Naive thymus-derived CD4-positive, alpha-beta T cell (primary cell): ENCODE measurements around the gene ATXN7L1. TPM values are rescaled to one million over a fixed set of nuclear protein-coding genes. Genes with fewer than 3 reads are reported as not detected.

Source experiments
- ATAC-seq: fragments of 150-1000 bp; cut with Tn5 transposase; 2 replicates; pipeline ENCODE4 v1.10.0; 2021; ENCODE audit warnings: mild to moderate bottlenecking, moderate library complexity
- CTCF ChIA-PET: fragments of 350-600 bp; sonication (Branson Sonifier 250); formaldehyde crosslinking; loops from one replicate; lab custom pipeline; 2021; ENCODE audit warnings: antibody characterized with exemption; lab: Charles Lee
- POLR2A ChIA-PET: fragments of 350-600 bp; sonication (Branson Sonifier 250); formaldehyde crosslinking; loops from one replicate; lab custom pipeline; 2021; ENCODE audit warnings: antibody characterized with exemption, inconsistent platforms; lab: Charles Lee
- DNase-seq, 9 donors: peaks; one replicate each; pipeline versions ENCODE4 v3.0.0 to v3.0.0-alpha.2; 2020 to 2022; ENCODE audit warnings: mixed read lengths in 1 of 9
- H3K27ac ChIP-seq: one replicate; pipeline ENCODE4 v1.7.0; 2013; ENCODE audit warnings: mild to moderate bottlenecking, low read depth, low read length, moderate library complexity
- H3K27me3 ChIP-seq, 2 donors: one replicate each; pipeline ENCODE4 v1.7.0; 2013; ENCODE audit warnings: low read length in 2 of 2, mild to moderate bottlenecking in 2 of 2, moderate library complexity in 2 of 2; ENCODE audit not compliant: control insufficient read depth in 2 of 2, insufficient read depth in 2 of 2
- H3K36me3 ChIP-seq, 3 experiments: 1 replicate in 2 of 3; 2 replicates in 1 of 3; pipeline ENCODE4 v1.7.0; 2013; ENCODE audit warnings: low read length in 3 of 3, mild to moderate bottlenecking in 3 of 3, moderate library complexity in 1 of 3; ENCODE audit not compliant: insufficient read depth in 3 of 3, control insufficient read depth in 2 of 3
- H3K4me1 ChIP-seq, 2 donors: one replicate each; pipeline ENCODE4 v1.7.0; 2013; ENCODE audit warnings: low read length in 2 of 2, mild to moderate bottlenecking in 2 of 2, moderate library complexity in 1 of 2; ENCODE audit not compliant: control insufficient read depth in 2 of 2, insufficient read depth in 2 of 2
- H3K4me3 ChIP-seq: 2 replicates; pipeline ENCODE4 v1.7.0; 2013; ENCODE audit warnings: mild to moderate bottlenecking, low read length
- H3K9me3 ChIP-seq, 3 experiments: 1 replicate in 2 of 3; 2 replicates in 1 of 3; pipeline ENCODE4 v1.7.0; 2013; ENCODE audit warnings: low read length in 3 of 3; ENCODE audit not compliant: control insufficient read depth in 2 of 3
- H3K27ac Mint-ChIP-seq, 9 donors: one replicate each; pipeline ENCODE4 v1.8.0; 2020 to 2022; ENCODE audit warnings: mixed read lengths in 9 of 9, mild to moderate bottlenecking in 8 of 9, moderate library complexity in 5 of 9, inconsistent platforms in 2 of 9
- H3K27me3 Mint-ChIP-seq, 5 donors: one replicate each; pipeline ENCODE4 v1.8.0; 2021 to 2022; ENCODE audit warnings: mixed read lengths in 5 of 5, mild to moderate bottlenecking in 1 of 5
- H3K36me3 Mint-ChIP-seq, 5 donors: one replicate each; pipeline ENCODE4 v1.8.0; 2020 to 2022; ENCODE audit warnings: mixed read lengths in 5 of 5, mild to moderate bottlenecking in 3 of 5, inconsistent platforms in 1 of 5
- H3K4me1 Mint-ChIP-seq, 7 donors: one replicate each; pipeline ENCODE4 v1.8.0; 2020 to 2022; ENCODE audit warnings: mixed read lengths in 7 of 7, mild to moderate bottlenecking in 3 of 7, inconsistent platforms in 1 of 7
- H3K4me3 Mint-ChIP-seq, 10 donors: one replicate each; pipeline ENCODE4 v1.8.0; 2020 to 2022; ENCODE audit warnings: mild to moderate bottlenecking in 10 of 10, mixed read lengths in 10 of 10, moderate library complexity in 6 of 10, inconsistent platforms in 2 of 10
- H3K9me3 Mint-ChIP-seq, 11 donors: one replicate each; pipeline ENCODE4 v1.8.0; 2020 to 2022; ENCODE audit warnings: mixed read lengths in 11 of 11, mild to moderate bottlenecking in 4 of 11, inconsistent platforms in 1 of 11, moderate library complexity in 1 of 11
- intact Hi-C, 2 donors: fragments of 100-400 bp; cut with micrococcal nuclease; formaldehyde crosslinking; loops; one replicate each; pipeline ENCODE4 v1.15.1; 2023
- polyA plus RNA-seq, 2 donors: library from polyadenylated mRNA; unstranded; fragments of 300-500 nt; fragmentation: Illumina TruSeq; gene quantifications; one replicate each; pipeline ENCODE4 v1.2.3, GENCODE V29; 2021
- total RNA-seq, 6 experiments: library from RNA in 5 of 6; stranded (reverse) in 5 of 6; gene quantifications; 1 replicate in 5 of 6; 2 replicates in 1 of 6; pipeline ENCODE4 v1.2.3 and lab custom pipeline; 2021 to 2026

The ATXN7L1 gene
- total and polyA plus RNA-seq, 7 experiments from 2014 or later: 18.5 to 52.4 (median 39.5) TPM

- DNase-seq (no peak), ATAC-seq (no peak)
- Histone ChIP-seq H3K27ac (no peak overlapping the region), H3K27me3 (no peaks in the 10 kb centered on the region), H3K4me1 (no peaks in the 10 kb centered on the region), H3K36me3 (peaks cover 0 to 7% (median 0%) of the 10 kb centered on the region in 3 experiments), H3K4me3 (no peak overlapping the region), H3K9me3 (no peaks in the 10 kb centered on the region)
- Mint-ChIP-seq H3K4me3 (no peak overlapping the region), H3K27ac (peak overlapping the region in 1 of 9 donors; percentile 10), H3K36me3 (peaks cover 4 to 21% (median 17%) of the 10 kb centered on the region in 5 donors), H3K4me1 (peaks cover 0 to 15% (median 11%) of the 10 kb centered on the region in 7 donors), H3K9me3 (peaks cover 0 to 7% (median 2%) of the 10 kb centered on the region in 11 donors), H3K27me3 (peaks cover 0 to 7% (median 0%) of the 10 kb centered on the region in 5 donors)
- ChIA-PET POLR2A (interaction anchor here (0.7 kb wide), 1 partner anchor 88 kb away, joined by 3 read pairs; no protein-coding TSS in a partner anchor), CTCF (interaction anchor here (0.8 kb wide), 1 partner anchor 9 kb away, joined by 3 read pairs; no protein-coding TSS in a partner anchor)
- intact Hi-C loops: no loop called here
These were observed 30.3 kb upstream of the ATXN7L1 start for GRCh38 chr7:105906695-105907094.

- no peak for ATAC-seq
- H3K27me3 ChIP-seq: no peaks in the 10 kb centered on the region
- Mint-ChIP-seq H3K27me3 (peaks cover 0 to 7% (median 0%) of the 10 kb centered on the region in 5 donors), H3K36me3 (peaks cover 2 to 18% (median 13%) of the 10 kb centered on the region in 5 donors), H3K4me3 (no peak overlapping the region), H3K9me3 (peaks cover 0 to 7% (median 1%) of the 10 kb centered on the region in 11 donors), H3K4me1 (peaks cover 0 to 16% (median 11%) of the 10 kb centered on the region in 7 donors), H3K27ac (no peak overlapping the region)
- no peak for DNase-seq
- peaks cover 0 to 5% (median 0%) of the 10 kb centered on the region in 3 experiments for H3K36me3 ChIP-seq
- no peak overlapping the region for H3K4me3 ChIP-seq
- no peak overlapping the region for H3K27ac ChIP-seq
- no peaks in the 10 kb centered on the region for H3K4me1 ChIP-seq
- CTCF ChIA-PET: interaction anchor here (0.6 to 0.8 kb wide), 2 partner anchors 8 to 248 kb away, joined by 3 to 4 read pairs; no protein-coding TSS in a partner anchor
- POLR2A ChIA-PET: interaction anchor here (0.7 to 1.4 kb wide), 3 partner anchors 11 to 121 kb away, joined by 3 to 6 read pairs (median 3); no protein-coding TSS in a partner anchor
- H3K9me3 ChIP-seq: no peaks in the 10 kb centered on the region
- intact Hi-C loops: no loop called here
These were observed 29.6 kb upstream of the ATXN7L1 start for GRCh38 chr7:105905910-105906568.

GRCh38 chr7:105905209-105905909, 29.0 kb upstream of the ATXN7L1 start:
- no peak overlapping the region for H3K27ac ChIP-seq
- peaks cover 0 to 4% (median 0%) of the 10 kb centered on the region in 11 donors for H3K9me3 Mint-ChIP-seq
- no peaks in the 10 kb centered on the region for H3K4me1 ChIP-seq
- peaks cover 0 to 7% (median 0%) of the 10 kb centered on the region in 5 donors for H3K27me3 Mint-ChIP-seq
- CTCF ChIA-PET: interaction anchor here (0.6 to 1.5 kb wide), 3 partner anchors 14 to 249 kb away, joined by 3 to 4 read pairs (median 3); no protein-coding TSS in a partner anchor
- H3K36me3 ChIP-seq: no peaks in the 10 kb centered on the region
- H3K27ac Mint-ChIP-seq: no peak overlapping the region
- H3K4me1 Mint-ChIP-seq: peaks cover 0 to 19% (median 11%) of the 10 kb centered on the region in 7 donors
- no peaks in the 10 kb centered on the region for H3K9me3 ChIP-seq
- no peak for DNase-seq
- H3K36me3 Mint-ChIP-seq: peaks cover 0 to 14% (median 9%) of the 10 kb centered on the region in 5 donors
- H3K4me3 ChIP-seq: no peak overlapping the region
- no peak overlapping the region for H3K4me3 Mint-ChIP-seq
- H3K27me3 ChIP-seq: no peaks in the 10 kb centered on the region
- POLR2A ChIA-PET: interaction anchor here (1.1 to 1.4 kb wide), 2 partner anchors 10 to 122 kb away, joined by 3 to 6 read pairs; no protein-coding TSS in a partner anchor
- intact Hi-C loops: no loop called here
- no peak for ATAC-seq

GRCh38 chr7:105904064-105904463, 27.7 kb upstream of the ATXN7L1 start:
- Mint-ChIP-seq H3K36me3 (peaks cover 0 to 9% (median 4%) of the 10 kb centered on the region in 5 donors), H3K27ac (no peak overlapping the region), H3K9me3 (no peaks in the 10 kb centered on the region), H3K4me3 (no peak overlapping the region), H3K4me1 (peaks cover 0 to 12% (median 0%) of the 10 kb centered on the region in 7 donors), H3K27me3 (peaks cover 0 to 7% (median 0%) of the 10 kb centered on the region in 5 donors)
- Histone ChIP-seq H3K36me3 (no peaks in the 10 kb centered on the region), H3K4me1 (no peaks in the 10 kb centered on the region), H3K27ac (no peak overlapping the region), H3K4me3 (no peak overlapping the region), H3K9me3 (no peaks in the 10 kb centered on the region), H3K27me3 (no peaks in the 10 kb centered on the region)
- CTCF ChIA-PET: interaction anchor here (1.5 kb wide), 1 partner anchor 27 kb away, joined by 3 read pairs; no protein-coding TSS in a partner anchor
- intact Hi-C loops: no loop called here
- POLR2A ChIA-PET: interaction anchor here (0.7 kb wide), 1 partner anchor 178 kb away, joined by 3 read pairs; no protein-coding TSS in a partner anchor
- ATAC-seq (no peak), DNase-seq (no peak)

- CTCF ChIA-PET: interaction anchor here (1.1 kb wide), 1 partner anchor 265 kb away, joined by 3 read pairs; no protein-coding TSS in a partner anchor
- intact Hi-C loops: no loop called here
- H3K27me3 Mint-ChIP-seq: peaks cover 0 to 17% (median 0%) of the 10 kb centered on the region in 5 donors
- DNase-seq (no peak), ATAC-seq (no peak)
- no peaks in the 10 kb centered on the region for H3K27me3 ChIP-seq
- peaks cover 0 to 23% (median 10%) of the 10 kb centered on the region in 7 donors for H3K4me1 Mint-ChIP-seq
- no peak overlapping the region for H3K27ac ChIP-seq
- H3K36me3 ChIP-seq: no peaks in the 10 kb centered on the region
- H3K4me3 Mint-ChIP-seq: no peak overlapping the region
- no peaks in the 10 kb centered on the region for H3K9me3 ChIP-seq
- H3K4me1 ChIP-seq: peaks cover 0 to 7% of the 10 kb centered on the region in 2 donors
- no peaks in the 10 kb centered on the region for H3K9me3 Mint-ChIP-seq
- peaks cover 0 to 16% (median 4%) of the 10 kb centered on the region in 5 donors for H3K36me3 Mint-ChIP-seq
- POLR2A ChIA-PET: no interaction called here
- no peak overlapping the region for H3K4me3 ChIP-seq
- H3K27ac Mint-ChIP-seq: no peak overlapping the region
These were observed 26.0 kb upstream of the ATXN7L1 start for GRCh38 chr7:105902325-105902911.

- peaks cover 0 to 12% (median 0%) of the 10 kb centered on the region in 5 donors for H3K27me3 Mint-ChIP-seq
- ATAC-seq (no peak), DNase-seq (no peak)
- H3K36me3 Mint-ChIP-seq: peaks cover 0 to 18% (median 0%) of the 10 kb centered on the region in 5 donors
- Histone ChIP-seq H3K9me3 (no peaks in the 10 kb centered on the region), H3K4me1 (peaks cover 3 to 21% of the 10 kb centered on the region in 2 donors), H3K27me3 (no peaks in the 10 kb centered on the region), H3K36me3 (no peaks in the 10 kb centered on the region), H3K4me3 (no peak overlapping the region), H3K27ac (no peak overlapping the region)
- POLR2A ChIA-PET: interaction anchor here (1.7 kb wide), 1 partner anchor 20 kb away, joined by 6 read pairs; no protein-coding TSS in a partner anchor
- no peak overlapping the region for H3K4me3 Mint-ChIP-seq
- no peak overlapping the region for H3K27ac Mint-ChIP-seq
- intact Hi-C loops: loop anchor here in 1 of 2 donors (2.0 kb wide), 1 partner anchor 19 kb away; no protein-coding TSS in a partner anchor
- no peaks in the 10 kb centered on the region for H3K9me3 Mint-ChIP-seq
- CTCF ChIA-PET: interaction anchor here (0.6 to 2.0 kb wide), 3 partner anchors 8 to 27 kb away, joined by 3 to 6 read pairs (median 3); no protein-coding TSS in a partner anchor
- H3K4me1 Mint-ChIP-seq: peaks cover 0 to 54% (median 37%) of the 10 kb centered on the region in 7 donors
These were observed 21.6 kb upstream of the ATXN7L1 start for GRCh38 chr7:105897999-105898398.
